ENCODE measurements around the gene FBXO27. TPM values are rescaled to one million over a fixed set of nuclear protein-coding genes. Genes with fewer than 3 reads are reported as not detected.
A peak's percentile ranks its signal among the peaks of the same experiment; 100 is the strongest.

The FBXO27 gene
- total and polyA plus RNA-seq, 7 donors: 0.03 to 10.7 (median 0.77) TPM

GRCh38 chr19:39036581-39036980 is 4.2 kb upstream of the FBXO27 start:
- Histone ChIP-seq H3K9me3 (no peaks in the 10 kb centered on the region), H3K36me3 (ENCODE audit: insufficient read depth in 1 of 2, low read depth in 1 of 2) (no peaks in the 10 kb centered on the region), H3K27ac (no peak overlapping the region), H3K4me3 (no peak overlapping the region), H3K4me1 (no peaks in the 10 kb centered on the region), H3K27me3 (ENCODE audit: insufficient read depth in 3 of 3, low read length in 2 of 3) (peaks cover 0 to 28% (median 12%) of the 10 kb centered on the region in 3 donors)
- intact Hi-C loops (cut with DNase I): no loop called here
- ATAC-seq: no peak
- TF ChIP-seq CTCF (IDR thresholded peaks at IDR 0.05): no peak
- DNase-seq: no peak

GRCh38 chr19:39031368-39032062 is 834 bp downstream of the FBXO27 start:
- WGBS, 3 donors: 0 to 1% (median 1%) methylated on average over 42 to 49 of the region's 49 CpGs
- Histone ChIP-seq H3K36me3 (ENCODE audit: insufficient read depth in 1 of 2, low read depth in 1 of 2) (no peaks in the 10 kb centered on the region), H3K4me3 (peak overlapping the region; percentile 69), H3K4me1 (no peaks in the 10 kb centered on the region), H3K27me3 (ENCODE audit: insufficient read depth in 3 of 3, low read length in 2 of 3) (peaks cover 0 to 26% (median 14%) of the 10 kb centered on the region in 3 donors), H3K27ac (no peak overlapping the region), H3K9me3 (no peaks in the 10 kb centered on the region)
- intact Hi-C loops (cut with DNase I): no loop called here
- ATAC-seq: peak; percentile 77 to 88 (median 86)
- no peak for TF ChIP-seq CTCF (IDR thresholded peaks at IDR 0.05)
- DNase-seq: peak; percentile 71 to 78

GRCh38 chr19:39030854-39031367 is 1.4 kb downstream of the FBXO27 start:
- intact Hi-C loops (cut with DNase I): no loop called here
- no peak for DNase-seq
- Histone ChIP-seq H3K9me3 (no peaks in the 10 kb centered on the region), H3K27me3 (ENCODE audit: insufficient read depth in 3 of 3, low read length in 2 of 3) (peaks cover 0 to 26% (median 14%) of the 10 kb centered on the region in 3 donors), H3K27ac (no peak overlapping the region), H3K4me1 (no peaks in the 10 kb centered on the region), H3K4me3 (peak overlapping the region; percentile 69), H3K36me3 (ENCODE audit: insufficient read depth in 1 of 2, low read depth in 1 of 2) (no peaks in the 10 kb centered on the region)
- 21 to 27% (median 21%) methylated on average over 11 of the region's 11 CpGs for WGBS, 3 donors
- peak in 3 of 4 donors; percentile 63 to 78 (median 70) for ATAC-seq
- no peak for TF ChIP-seq CTCF (IDR thresholded peaks at IDR 0.05)

- Histone ChIP-seq H3K27ac (no peak overlapping the region), H3K36me3 (ENCODE audit: insufficient read depth in 1 of 2, low read depth in 1 of 2) (no peaks in the 10 kb centered on the region), H3K4me1 (no peaks in the 10 kb centered on the region), H3K27me3 (ENCODE audit: insufficient read depth in 3 of 3, low read length in 2 of 3) (no peaks in the 10 kb centered on the region), H3K9me3 (no peaks in the 10 kb centered on the region), H3K4me3 (no peak overlapping the region)
- intact Hi-C loops (cut with DNase I): no loop called here
- DNase-seq: no peak
- ATAC-seq: no peak
- no peak for TF ChIP-seq CTCF (IDR thresholded peaks at IDR 0.05)
- WGBS, 3 donors: 89 to 91% (median 90%) methylated on average over 14 of the region's 14 CpGs
Observed at GRCh38 chr19:39024875-39025641, 7.3 kb downstream of the FBXO27 start.
